Loucy (cell line): ENCODE results near the gene CELF4.

Source experiments
- CTCF ChIP-seq: fragments of 200-600 bp; sonication (generic); conservative IDR thresholded peaks from 2 replicates; pipeline ENCODE4 v1.5.1; 2014; ENCODE audit warnings: mild to moderate bottlenecking, antibody characterized with exemption, low read length
- EZH2phosphoT487 ChIP-seq: fragments of 200-600 bp; IDR thresholded peaks from 2 replicates; pipeline ENCODE4 v1.6.1; 2018; ENCODE audit warnings: antibody characterized with exemption, mild to moderate bottlenecking, moderate library complexity, borderline replicate concordance

DNA sequence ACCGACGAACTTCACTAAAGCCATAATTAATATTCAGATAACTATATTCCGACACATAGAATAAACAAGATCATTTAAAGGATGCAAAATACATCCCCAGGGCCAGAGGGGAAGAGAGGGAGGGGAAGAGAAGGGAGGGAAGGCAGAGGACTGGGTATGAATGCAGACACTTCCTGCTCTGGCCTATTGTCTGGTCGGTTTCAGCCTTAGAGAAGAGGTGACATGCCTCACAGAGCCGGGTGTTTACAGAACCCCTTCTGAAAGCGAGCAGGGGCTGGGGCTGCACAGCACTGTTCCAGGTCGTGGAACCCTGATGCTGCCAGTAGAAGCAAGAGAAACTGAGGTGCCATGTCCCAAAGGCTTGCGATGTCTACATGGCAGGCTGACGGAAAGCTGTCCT is 31.0 kb downstream of the CELF4 start:
- no peak for TF ChIP-seq CTCF
- TF ChIP-seq EZH2phosphoT487 = no peak
